HG03442 (cell line): ENCODE measurements around the gene CCN2.
A peak's percentile ranks its signal among the peaks of the same experiment; 100 is the strongest.
"Not testable (repeated sequence)": the region's sequence is repeated elsewhere in the genome, so short reads cannot be mapped to it uniquely, and the experiment has no call there.

ENCODE experiments used
- ATAC-seq: cut with Tn5 transposase; IDR thresholded peaks from one replicate; pipeline ENCODE4 v1.9.1; 2021; ENCODE audit warnings: mild to moderate bottlenecking, moderate library complexity; ENCODE audit not compliant: unreplicated experiment

CCN2 gene

DNA sequence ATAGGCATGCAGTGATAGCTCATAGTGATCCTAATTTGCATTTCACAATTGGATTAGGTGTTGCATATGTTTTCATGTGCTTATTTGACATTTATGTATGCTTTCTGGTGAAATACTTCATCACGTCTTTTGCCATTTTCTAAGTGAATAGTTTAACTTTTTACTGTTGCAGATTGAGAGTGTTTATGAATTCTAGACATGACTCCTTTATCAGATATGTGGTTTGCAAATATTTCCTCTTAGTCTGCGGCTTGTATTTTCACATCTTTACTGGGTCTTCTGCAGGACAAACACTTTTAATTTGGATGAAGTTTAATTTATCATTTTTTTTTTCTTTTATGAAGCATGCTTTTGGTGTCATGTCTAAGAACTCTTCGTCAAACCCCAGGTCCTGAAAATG is 39.2 kb downstream of the CCN2 start:
- ATAC-seq = no peak

DNA sequence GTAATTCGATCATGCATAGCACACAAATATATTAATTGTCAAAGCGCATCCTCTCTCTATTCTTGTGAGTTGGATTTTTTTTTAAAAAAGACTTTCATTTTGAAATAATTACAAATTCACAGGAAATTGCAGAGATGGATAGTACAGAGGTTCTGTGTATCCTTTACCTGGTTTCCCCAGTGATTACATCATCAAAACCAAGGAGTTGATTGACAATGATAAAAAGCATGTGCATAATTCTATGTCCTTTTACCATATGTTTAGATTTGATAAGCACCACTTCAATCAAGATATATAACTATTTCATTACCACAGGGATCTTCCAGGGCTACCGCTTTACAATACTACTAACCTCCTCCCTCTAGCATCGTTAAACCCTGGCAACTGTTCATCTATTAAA is 40.2 kb downstream of the CCN2 start:
- ATAC-seq = no peak

DNA sequence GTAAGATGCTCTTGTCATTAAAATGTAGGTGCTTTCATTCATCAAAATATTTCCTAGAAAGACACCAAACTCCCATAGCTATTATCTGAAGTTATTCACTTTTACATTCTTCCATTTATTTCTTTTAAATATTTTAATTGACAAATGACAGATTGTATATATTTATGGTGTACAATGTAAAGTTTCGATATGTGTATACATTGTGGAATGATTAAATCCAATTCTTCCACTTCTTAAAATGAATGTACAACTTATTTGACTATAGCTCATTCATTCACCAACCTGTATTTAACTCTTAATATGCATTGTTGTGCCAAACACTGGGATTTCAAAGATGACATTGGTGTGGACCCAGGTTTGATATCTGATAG is 41.0 kb downstream of the CCN2 start:
- no peak for ATAC-seq

- ATAC-seq = peak; percentile 98
These were observed 41.6 kb downstream of the CCN2 start for GRCh38 chr6:131909408-131910218.

DNA sequence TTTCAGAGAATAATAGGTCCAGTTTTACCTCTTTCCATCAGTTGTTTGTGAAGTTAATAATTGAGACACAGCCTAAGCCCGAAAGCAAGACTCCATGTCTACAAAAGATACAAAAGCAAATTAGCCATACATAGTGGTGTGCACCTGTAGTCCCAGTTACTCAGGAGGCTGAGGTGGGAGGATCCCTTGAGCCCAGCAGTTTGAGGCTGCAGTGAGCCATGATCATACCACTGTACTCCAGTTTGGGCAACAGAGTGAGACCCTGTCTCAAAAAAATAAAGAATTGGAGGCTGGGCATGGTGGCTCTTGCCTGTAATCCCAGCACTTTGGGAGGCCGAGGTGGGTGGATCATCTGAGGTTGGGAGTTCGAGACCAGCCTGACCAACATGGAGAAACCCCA is 42.4 kb downstream of the CCN2 start:
- not testable (repeated sequence) for ATAC-seq

DNA sequence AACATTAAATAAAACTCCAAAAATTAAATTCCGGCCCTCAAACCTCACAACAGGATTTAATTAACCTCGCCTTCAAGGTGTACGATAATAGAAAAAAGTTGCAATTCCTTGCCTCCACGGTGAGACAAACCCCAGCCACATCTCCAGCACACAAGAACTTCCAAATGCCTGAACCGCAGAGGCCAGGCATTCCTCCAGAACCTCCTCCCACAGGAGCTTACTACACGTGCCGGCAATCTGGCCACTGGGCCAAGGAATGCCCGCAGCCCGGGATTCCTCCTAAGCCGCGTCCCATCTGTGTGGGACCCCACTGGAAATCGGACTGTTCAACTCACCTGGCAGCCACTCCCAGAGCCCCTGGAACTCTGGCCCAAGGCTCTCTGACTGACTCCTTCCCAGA is 47.4 kb downstream of the CCN2 start:
- not testable (repeated sequence) for ATAC-seq

- ATAC-seq = not testable (repeated sequence)
These were observed 49.8 kb downstream of the CCN2 start for GRCh38 chr6:131901326-131901873.

- no peak for ATAC-seq
These were observed 50.9 kb downstream of the CCN2 start for GRCh38 chr6:131900231-131900630.

DNA sequence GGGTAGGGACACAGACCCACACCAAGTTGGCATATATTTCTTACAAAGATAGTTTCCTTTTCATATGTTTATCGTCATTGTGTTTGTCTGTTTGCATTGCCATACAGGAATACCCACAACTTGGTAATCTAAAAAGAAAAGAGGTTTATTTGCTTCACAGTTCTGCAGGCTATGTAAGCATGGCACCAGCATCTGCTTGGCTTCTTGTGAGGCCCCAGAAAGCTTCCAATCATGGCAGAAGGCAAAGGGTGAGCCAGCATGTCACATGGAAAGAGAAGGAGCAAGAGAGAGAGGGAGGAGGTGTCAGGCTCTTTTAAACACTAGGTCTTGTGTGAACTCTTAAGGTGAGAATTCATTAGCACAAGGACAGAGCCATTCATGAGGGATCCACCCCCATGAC is 52.5 kb downstream of the CCN2 start:
- ATAC-seq = no peak
